ENCODE data around the gene RNF144A.

DNA sequence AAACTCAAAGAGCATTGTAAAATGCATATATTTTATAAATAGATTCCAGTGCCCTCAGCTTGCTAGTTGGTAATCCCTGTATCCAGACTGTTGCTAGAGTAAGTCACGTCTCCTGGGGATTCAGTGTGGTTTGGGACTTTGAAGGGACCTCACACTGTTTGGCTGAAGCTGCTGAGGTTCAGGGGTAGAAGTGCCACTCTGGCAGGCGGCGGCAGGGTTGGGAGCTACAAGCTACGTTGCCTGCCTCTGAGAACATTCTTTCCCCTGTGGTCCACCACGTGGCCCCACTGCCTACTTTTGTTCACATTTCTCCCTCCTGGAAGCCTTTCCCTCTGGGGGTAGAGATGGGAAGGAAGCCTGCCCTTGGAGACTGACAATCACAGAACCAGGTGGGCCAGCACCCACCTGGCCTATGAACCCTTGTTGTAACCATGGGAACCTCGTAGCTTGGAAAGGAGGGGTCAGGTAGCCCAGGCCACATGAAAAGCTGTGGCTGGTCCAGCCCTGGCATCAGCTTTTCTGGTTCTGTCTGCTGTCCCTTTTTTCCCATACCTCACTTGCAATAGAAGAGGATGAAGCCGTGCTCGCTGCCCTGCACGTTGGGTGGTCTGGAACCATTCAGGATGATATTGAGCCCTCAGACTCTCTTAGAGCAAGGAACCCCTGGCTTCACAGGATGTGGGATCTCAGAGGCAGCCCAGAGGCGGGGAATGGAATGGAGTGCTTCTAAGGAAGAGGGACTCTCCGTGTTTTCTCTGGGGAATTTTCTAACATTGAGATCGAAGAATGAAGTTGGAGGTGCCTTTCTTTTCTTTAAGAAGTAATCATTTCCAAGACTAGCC lies 2.9 kb downstream of the RNF144A start:
- TF ChIP-seq GATA2 (IDR thresholded peaks at IDR 0.05; ENCODE audit: low read depth, low read length) (no peak), GATA3 (IDR thresholded peaks at IDR 0.05; ENCODE audit: low read depth, low read length) (no peak)
